Measurements from ENCODE around the gene MRPL50. TPM values are rescaled to one million over a fixed set of nuclear protein-coding genes. Genes with fewer than 3 reads are reported as not detected.

Gene MRPL50
- total and polyA plus RNA-seq, 9 of the 15 experiments (the other 6 are each of a cell fraction or from before 2014, with no cell fraction given) = 17.5 to 107 (median 37.4) TPM

GRCh38 chr9:101398068-101398929 is at the start of gene MRPL50, which contains the start of gene ZNF189 (continued):
- TF ChIP-seq ZBTB40 (IDR thresholded peaks at IDR 0.05) (peak; percentile 76), ZBTB40 (CRISPR knock-in tag; IDR thresholded peaks at IDR 0.05) (no peak), ZNF696 (CRISPR knock-in tag; conservative IDR thresholded peaks at IDR 0.05) (no peak), CHCHD3 (CRISPR knock-in tag; IDR thresholded peaks at IDR 0.05) (0 out of 2 replicates have a peak, but pooled peaks have one; percentile 4), ZNF143 (CRISPR knock-in tag; IDR thresholded peaks at IDR 0.05) (peak; percentile 95), RNF2 (IDR thresholded peaks at IDR 0.05) (0 out of 2 replicates have a peak, but pooled peaks have one; percentile 55), CREM (IDR thresholded peaks at IDR 0.05; ENCODE audit: low read depth) (peak; percentile 95), ARHGAP35 (IDR thresholded peaks at IDR 0.05; ENCODE audit: partially characterized antibody) (no peak), FOXM1 (IDR thresholded peaks at IDR 0.05; ENCODE audit: low read depth) (no peak), FOXM1 (CRISPR knock-in tag; IDR thresholded peaks at IDR 0.05; ENCODE audit: low read depth) (no peak), NKRF (IDR thresholded peaks at IDR 0.05; ENCODE audit: borderline replicate concordance) (peak; percentile 75; the same call in 1 of the 2 replicates), ZNF77 (CRISPR knock-in tag; IDR thresholded peaks at IDR 0.05) (no peak), LEF1 (IDR thresholded peaks at IDR 0.05) (no peak), ZBTB17 (CRISPR knock-in tag; IDR thresholded peaks at IDR 0.05) (peak; percentile 83), ZNF133 (CRISPR knock-in tag; IDR thresholded peaks at IDR 0.05) (no peak), CHAMP1 (IDR thresholded peaks at IDR 0.05) (0 out of 2 replicates have a peak, but pooled peaks have one; percentile 20)

All from K562 (cell line).